Measurements from ENCODE around the gene EVA1A. TPM values are rescaled to one million over a fixed set of nuclear protein-coding genes. Genes with fewer than 3 reads are reported as not detected.

Gene EVA1A
- total RNA-seq, 3 donors from 2014 or later (not counting 1 experiment from before 2014, with no cell fraction given) = not detected

- H3K27ac ChIP-seq (ENCODE audit: low read length) = no peak overlapping the region
- Mint-ChIP-seq H3K4me1 (no peaks in the 10 kb centered on the region), H3K9me3 (peaks cover 0 to 2% of the 10 kb centered on the region in 2 donors), H3K36me3 (no peaks in the 10 kb centered on the region), H3K27me3 (ENCODE audit: low read depth in 2 of 2) (peaks cover 0 to 2% of the 10 kb centered on the region in 2 donors), H3K4me3 (no peak overlapping the region), H3K27ac (no peak overlapping the region)
- intact Hi-C loops (cut with micrococcal nuclease) = no loop called here
- no peak for TF ChIP-seq CTCF (IDR thresholded peaks at IDR 0.05)
- H3K36me3 ChIP-seq (ENCODE audit: control insufficient read depth, insufficient read depth, low read length) = no peaks in the 10 kb centered on the region
- H3K4me3 ChIP-seq (ENCODE audit: low read length) = no peak overlapping the region
- ATAC-seq = no peak
- H3K4me1 ChIP-seq (ENCODE audit: control insufficient read depth, insufficient read depth, low read length) = no peaks in the 10 kb centered on the region
- no peak for DNase-seq
- H3K27me3 ChIP-seq (ENCODE audit: control insufficient read depth, insufficient read depth, low read length) = no peaks in the 10 kb centered on the region
- H3K9me3 ChIP-seq (ENCODE audit: control insufficient read depth, insufficient read depth, low read length) = no peaks in the 10 kb centered on the region
- 92% methylated on average over 3 of the region's 3 CpGs for WGBS (ENCODE audit: insufficient coverage)
Measured at GRCh38 chr2:75537658-75538057, 23.1 kb downstream of the EVA1A start.

GRCh38 chr2:75533135-75533534 lies 27.6 kb downstream of the EVA1A start:
- H3K4me1 Mint-ChIP-seq = no peaks in the 10 kb centered on the region
- H3K4me3 Mint-ChIP-seq = no peak overlapping the region
- TF ChIP-seq CTCF (IDR thresholded peaks at IDR 0.05) = no peak

GRCh38 chr2:75532488-75532887 lies 28.3 kb downstream of the EVA1A start:
- DNase-seq (no peak), ATAC-seq (no peak)
- peaks cover 0 to 2% of the 10 kb centered on the region in 2 donors for H3K27me3 Mint-ChIP-seq (ENCODE audit: low read depth in 2 of 2)
- no peak overlapping the region for H3K27ac Mint-ChIP-seq
- H3K4me3 ChIP-seq (ENCODE audit: low read length) = no peak overlapping the region
- H3K27me3 ChIP-seq (ENCODE audit: control insufficient read depth, insufficient read depth, low read length) = peaks cover 2% of the 10 kb centered on the region
- intact Hi-C loops (cut with micrococcal nuclease) = no loop called here
- no peak overlapping the region for H3K27ac ChIP-seq (ENCODE audit: low read length)
- H3K36me3 Mint-ChIP-seq = no peaks in the 10 kb centered on the region
- 63% methylated on average over 1 of the region's 1 CpG for WGBS (ENCODE audit: insufficient coverage)
- H3K4me1 Mint-ChIP-seq = no peaks in the 10 kb centered on the region
- no peaks in the 10 kb centered on the region for H3K9me3 ChIP-seq (ENCODE audit: control insufficient read depth, insufficient read depth, low read length)
- no peak for TF ChIP-seq CTCF (IDR thresholded peaks at IDR 0.05)
- no peaks in the 10 kb centered on the region for H3K9me3 Mint-ChIP-seq
- H3K36me3 ChIP-seq (ENCODE audit: control insufficient read depth, insufficient read depth, low read length) = no peaks in the 10 kb centered on the region
- no peak overlapping the region for H3K4me3 Mint-ChIP-seq
- no peaks in the 10 kb centered on the region for H3K4me1 ChIP-seq (ENCODE audit: control insufficient read depth, insufficient read depth, low read length)

More at GRCh38 chr2:75533135-75533534, 27.6 kb downstream of the EVA1A start:
- Mint-ChIP-seq H3K27me3 (ENCODE audit: low read depth in 2 of 2) (peaks cover 0 to 2% of the 10 kb centered on the region in 2 donors), H3K36me3 (no peaks in the 10 kb centered on the region), H3K9me3 (no peaks in the 10 kb centered on the region), H3K27ac (no peak overlapping the region)
- DNase-seq (no peak), ATAC-seq (no peak)
- Histone ChIP-seq H3K36me3 (ENCODE audit: control insufficient read depth, insufficient read depth, low read length) (no peaks in the 10 kb centered on the region), H3K27ac (ENCODE audit: low read length) (no peak overlapping the region), H3K4me3 (ENCODE audit: low read length) (no peak overlapping the region), H3K27me3 (ENCODE audit: control insufficient read depth, insufficient read depth, low read length) (peaks cover 2% of the 10 kb centered on the region), H3K4me1 (ENCODE audit: control insufficient read depth, insufficient read depth, low read length) (no peaks in the 10 kb centered on the region), H3K9me3 (ENCODE audit: control insufficient read depth, insufficient read depth, low read length) (no peaks in the 10 kb centered on the region)
- 89% methylated on average over 3 of the region's 3 CpGs for WGBS (ENCODE audit: insufficient coverage)
- intact Hi-C loops (cut with micrococcal nuclease) = no loop called here

- WGBS (ENCODE audit: insufficient coverage) = 83% methylated on average over 5 of the region's 5 CpGs
- intact Hi-C loops (cut with micrococcal nuclease) = no loop called here
- H3K27ac ChIP-seq (ENCODE audit: low read length) = no peak overlapping the region
- TF ChIP-seq CTCF (IDR thresholded peaks at IDR 0.05) = no peak
- no peaks in the 10 kb centered on the region for H3K4me1 Mint-ChIP-seq
- H3K27me3 Mint-ChIP-seq (ENCODE audit: low read depth in 2 of 2) = no peaks in the 10 kb centered on the region
- ATAC-seq (no peak), DNase-seq (no peak)
- no peaks in the 10 kb centered on the region for H3K9me3 ChIP-seq (ENCODE audit: control insufficient read depth, insufficient read depth, low read length)
- no peak overlapping the region for H3K27ac Mint-ChIP-seq
- H3K36me3 Mint-ChIP-seq = no peaks in the 10 kb centered on the region
- H3K36me3 ChIP-seq (ENCODE audit: control insufficient read depth, insufficient read depth, low read length) = no peaks in the 10 kb centered on the region
- no peaks in the 10 kb centered on the region for H3K4me1 ChIP-seq (ENCODE audit: control insufficient read depth, insufficient read depth, low read length)
- no peaks in the 10 kb centered on the region for H3K9me3 Mint-ChIP-seq
- peaks cover 2% of the 10 kb centered on the region for H3K27me3 ChIP-seq (ENCODE audit: control insufficient read depth, insufficient read depth, low read length)
- no peak overlapping the region for H3K4me3 ChIP-seq (ENCODE audit: low read length)
- H3K4me3 Mint-ChIP-seq = no peak overlapping the region
Measured at GRCh38 chr2:75528221-75528977, 32.3 kb downstream of the EVA1A start.
